ENCODE results near the gene DNASE1L3. TPM values are rescaled to one million over a fixed set of nuclear protein-coding genes. Genes with fewer than 3 reads are reported as not detected.
A peak's percentile ranks its signal among the peaks of the same experiment; 100 is the strongest.
"Not testable (repeated sequence)": the region's sequence is repeated elsewhere in the genome, so short reads cannot be mapped to it uniquely, and the experiment has no call there.

The DNASE1L3 gene, protein sequence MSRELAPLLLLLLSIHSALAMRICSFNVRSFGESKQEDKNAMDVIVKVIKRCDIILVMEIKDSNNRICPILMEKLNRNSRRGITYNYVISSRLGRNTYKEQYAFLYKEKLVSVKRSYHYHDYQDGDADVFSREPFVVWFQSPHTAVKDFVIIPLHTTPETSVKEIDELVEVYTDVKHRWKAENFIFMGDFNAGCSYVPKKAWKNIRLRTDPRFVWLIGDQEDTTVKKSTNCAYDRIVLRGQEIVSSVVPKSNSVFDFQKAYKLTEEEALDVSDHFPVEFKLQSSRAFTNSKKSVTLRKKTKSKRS
- not detected for total RNA-seq

DNA sequence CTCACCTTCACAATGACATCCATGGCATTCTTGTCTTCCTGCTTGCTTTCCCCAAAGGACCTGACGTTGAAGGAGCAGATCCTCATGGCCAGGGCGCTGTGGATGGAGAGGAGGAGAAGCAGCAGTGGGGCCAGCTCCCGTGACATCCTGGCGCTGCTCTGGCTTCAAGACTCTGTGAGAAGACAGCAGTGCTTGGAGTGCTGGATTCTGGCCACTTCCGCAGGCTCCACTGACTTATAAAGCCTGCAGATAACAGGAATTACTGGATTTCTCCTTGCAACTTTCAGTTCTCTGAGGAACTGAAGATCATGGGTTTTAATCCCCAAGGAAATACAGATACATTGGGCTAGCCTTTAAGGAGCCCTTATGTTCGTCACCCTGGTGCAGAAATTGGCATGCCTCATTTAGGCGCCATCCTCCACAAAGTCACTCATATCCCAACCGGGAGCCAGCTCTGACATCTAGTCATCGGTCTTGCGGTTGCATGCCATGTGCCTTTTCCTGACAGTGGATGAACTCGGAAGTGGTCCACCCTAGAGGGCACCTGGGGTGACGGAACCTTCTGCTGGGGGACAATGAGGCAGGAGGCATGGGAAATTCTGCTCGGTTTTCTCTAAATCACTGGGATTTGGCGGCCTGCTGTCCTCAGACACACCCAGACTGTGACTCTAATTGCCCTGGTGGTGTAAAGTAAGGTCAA is at the start of gene DNASE1L3:
DNASE1L3 (minus strand) TSS at position 212 of the 700 bp plus-strand sequence; CDS start at position 146, 66 bp downstream.
- Mint-ChIP-seq H3K4me3 (no peak within 1 kb of the TSS), H3K9me3 (no peaks in the 10 kb centered on the region), H3K27me3 (peaks cover 8 to 10% of the 10 kb centered on the region in 2 donors), H3K27ac (no peak within 1 kb of the TSS), H3K36me3 (no peaks in the 10 kb centered on the region), H3K4me1 (ENCODE audit: low read depth in 2 of 2) (peaks cover 9 to 12% of the 10 kb centered on the region in 2 donors)
- no peak for DNase-seq (ENCODE audit: low spot score)
- ATAC-seq, result no peak

DNA sequence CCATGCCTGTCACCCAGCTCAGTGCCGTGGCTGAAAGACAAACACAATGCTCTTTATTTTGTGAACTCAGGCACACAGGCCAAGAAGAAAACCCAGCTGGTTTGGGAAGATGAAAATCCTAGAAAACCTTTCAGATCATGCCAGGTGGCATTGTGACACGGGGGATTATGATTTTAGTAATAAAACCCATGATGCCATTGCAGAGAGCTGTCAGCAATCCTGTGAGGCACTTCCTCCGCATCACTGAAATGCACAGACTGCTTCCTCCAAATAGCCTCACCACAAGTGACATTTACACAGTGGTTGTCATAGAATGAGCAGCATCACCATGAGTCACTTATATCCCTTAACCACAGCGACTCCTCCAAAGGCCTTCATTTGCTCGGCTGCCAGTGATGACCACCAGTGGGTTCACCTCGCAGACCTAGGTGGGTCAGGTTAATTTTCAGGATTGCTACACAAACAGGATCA is 49.5 kb upstream of the DNASE1L3 start:
- ATAC-seq (peak; percentile 69 to 88), DNase-seq (ENCODE audit: low spot score) (no peak)
- no peaks in the 10 kb centered on the region for H3K9me3 Mint-ChIP-seq
- H3K36me3 Mint-ChIP-seq, result peaks cover 6% of the 10 kb centered on the region
- no peaks in the 10 kb centered on the region for H3K27me3 Mint-ChIP-seq
- H3K27ac Mint-ChIP-seq, result no peak overlapping the region
- no peak overlapping the region for H3K4me3 Mint-ChIP-seq
- H3K4me1 Mint-ChIP-seq (ENCODE audit: low read depth in 2 of 2), result peaks cover 3 to 10% of the 10 kb centered on the region in 2 donors

GRCh38 chr3:58258392-58259055 is 47.8 kb upstream of the DNASE1L3 start:
- peaks cover 3 to 22% of the 10 kb centered on the region in 2 donors for H3K4me1 Mint-ChIP-seq (ENCODE audit: low read depth in 2 of 2)
- H3K27me3 Mint-ChIP-seq, result no peaks in the 10 kb centered on the region
- no peak for DNase-seq (ENCODE audit: low spot score)
- no peak overlapping the region for H3K27ac Mint-ChIP-seq
- ATAC-seq, result no peak
- H3K4me3 Mint-ChIP-seq, result no peak overlapping the region
- H3K9me3 Mint-ChIP-seq, result no peaks in the 10 kb centered on the region
- H3K36me3 Mint-ChIP-seq, result peaks cover 6% of the 10 kb centered on the region

DNA sequence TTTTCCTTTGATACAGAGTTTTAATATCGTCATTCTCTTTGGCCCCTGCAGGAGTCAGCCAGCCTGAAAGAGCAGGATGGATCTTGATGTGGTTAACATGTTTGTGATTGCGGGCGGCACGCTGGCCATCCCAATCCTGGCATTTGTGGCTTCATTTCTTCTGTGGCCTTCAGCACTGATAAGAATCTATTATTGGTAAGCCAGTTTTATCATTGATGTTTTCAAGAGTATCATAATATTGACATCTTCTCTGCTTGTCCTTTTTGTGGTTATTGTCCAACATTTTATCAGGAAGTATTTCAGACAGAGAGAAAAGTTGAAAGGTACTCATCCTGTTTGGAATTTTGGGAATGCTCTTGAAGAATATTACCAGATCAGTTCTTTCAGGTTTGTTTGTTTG is 45.7 kb upstream of the DNASE1L3 start:
- ATAC-seq (no peak), DNase-seq (ENCODE audit: low spot score) (no peak)
- Mint-ChIP-seq H3K9me3 (no peaks in the 10 kb centered on the region), H3K4me1 (ENCODE audit: low read depth in 2 of 2) (peaks cover 12 to 35% of the 10 kb centered on the region in 2 donors), H3K27me3 (no peaks in the 10 kb centered on the region), H3K27ac (no peak overlapping the region), H3K4me3 (no peak overlapping the region), H3K36me3 (peaks cover 6% of the 10 kb centered on the region)

DNA sequence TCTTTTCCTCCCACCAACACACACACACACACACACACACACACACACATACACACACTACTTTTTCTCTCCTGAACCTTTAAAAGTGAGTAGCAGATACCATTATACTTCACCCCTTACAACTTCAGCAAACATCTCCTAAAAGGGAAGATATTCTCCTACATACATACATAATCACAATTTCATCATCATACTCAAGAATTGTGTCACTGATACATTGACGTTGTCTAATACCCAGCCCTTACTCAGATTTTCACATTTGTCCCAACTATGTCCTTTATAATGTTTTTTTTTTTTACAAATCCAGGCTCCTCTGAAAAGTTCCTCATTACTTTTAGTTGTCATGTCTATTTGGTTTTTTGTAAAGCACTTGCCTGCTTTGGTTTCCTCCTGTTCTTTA is 45.3 kb upstream of the DNASE1L3 start:
- peaks cover 6% of the 10 kb centered on the region for H3K36me3 Mint-ChIP-seq
- ATAC-seq (no peak), DNase-seq (ENCODE audit: low spot score) (no peak)
- peaks cover 12 to 35% of the 10 kb centered on the region in 2 donors for H3K4me1 Mint-ChIP-seq (ENCODE audit: low read depth in 2 of 2)
- H3K27ac Mint-ChIP-seq, result no peak overlapping the region
- no peak overlapping the region for H3K4me3 Mint-ChIP-seq
- H3K9me3 Mint-ChIP-seq, result no peaks in the 10 kb centered on the region
- no peaks in the 10 kb centered on the region for H3K27me3 Mint-ChIP-seq

GRCh38 chr3:58254144-58254543 is 43.4 kb upstream of the DNASE1L3 start:
- H3K27me3 Mint-ChIP-seq, result no peaks in the 10 kb centered on the region
- no peak overlapping the region for H3K27ac Mint-ChIP-seq

DNA sequence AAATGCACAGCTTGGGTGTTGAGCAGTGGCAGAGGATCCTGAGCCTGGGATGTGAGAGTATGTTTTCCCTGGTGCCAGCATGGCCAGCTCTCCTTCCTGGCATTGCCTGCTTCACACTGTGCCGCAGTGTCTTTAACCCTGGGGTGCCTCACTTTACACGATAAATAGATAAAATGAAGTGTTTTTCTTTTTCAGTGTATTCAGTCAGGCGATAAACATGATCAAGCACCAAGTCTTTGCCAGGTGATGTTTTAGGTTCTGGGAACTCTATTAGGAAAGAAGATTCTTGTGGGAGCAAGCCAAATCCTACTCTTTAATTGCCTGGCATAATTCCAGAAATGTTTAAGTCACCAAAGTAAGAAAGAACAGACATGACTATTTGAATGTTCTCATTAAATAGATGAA is 40.9 kb upstream of the DNASE1L3 start:
- Mint-ChIP-seq H3K4me3 (no peak overlapping the region), H3K27me3 (no peaks in the 10 kb centered on the region), H3K4me1 (ENCODE audit: low read depth in 2 of 2) (peaks cover 12 to 41% of the 10 kb centered on the region in 2 donors), H3K27ac (no peak overlapping the region), H3K9me3 (no peaks in the 10 kb centered on the region), H3K36me3 (no peaks in the 10 kb centered on the region)
- ATAC-seq (no peak), DNase-seq (ENCODE audit: low spot score) (no peak)

More at GRCh38 chr3:58254144-58254543, 43.4 kb upstream of the DNASE1L3 start:
- no peak for DNase-seq (ENCODE audit: low spot score)
- H3K4me3 Mint-ChIP-seq, result no peak overlapping the region
- H3K36me3 Mint-ChIP-seq, result peaks cover 6% of the 10 kb centered on the region
- no peaks in the 10 kb centered on the region for H3K9me3 Mint-ChIP-seq
- ATAC-seq, result no peak
- peaks cover 12 to 40% of the 10 kb centered on the region in 2 donors for H3K4me1 Mint-ChIP-seq (ENCODE audit: low read depth in 2 of 2)

GRCh38 chr3:58250093-58250707 is 39.4 kb upstream of the DNASE1L3 start:
- no peaks in the 10 kb centered on the region for H3K27me3 Mint-ChIP-seq
- DNase-seq (ENCODE audit: low spot score), result no peak
- H3K9me3 Mint-ChIP-seq, result no peaks in the 10 kb centered on the region
- peaks cover 10 to 30% of the 10 kb centered on the region in 2 donors for H3K4me1 Mint-ChIP-seq (ENCODE audit: low read depth in 2 of 2)
- H3K4me3 Mint-ChIP-seq, result no peak overlapping the region
- ATAC-seq, result no peak
- no peaks in the 10 kb centered on the region for H3K36me3 Mint-ChIP-seq
- no peak overlapping the region for H3K27ac Mint-ChIP-seq

GRCh38 chr3:58249358-58250092 is 38.8 kb upstream of the DNASE1L3 start:
- Mint-ChIP-seq H3K4me1 (ENCODE audit: low read depth in 2 of 2) (peaks cover 10 to 27% of the 10 kb centered on the region in 2 donors), H3K27me3 (no peaks in the 10 kb centered on the region), H3K36me3 (no peaks in the 10 kb centered on the region), H3K9me3 (no peaks in the 10 kb centered on the region), H3K27ac (no peak overlapping the region), H3K4me3 (no peak overlapping the region)
- no peak for ATAC-seq
- DNase-seq (ENCODE audit: low spot score), result no peak

GRCh38 chr3:58246148-58247047 is 35.6 kb upstream of the DNASE1L3 start:
- Mint-ChIP-seq H3K27me3 (no peaks in the 10 kb centered on the region), H3K4me3 (no peak overlapping the region), H3K27ac (no peak overlapping the region), H3K4me1 (ENCODE audit: low read depth in 2 of 2) (peaks cover 3 to 10% of the 10 kb centered on the region in 2 donors), H3K36me3 (no peaks in the 10 kb centered on the region), H3K9me3 (no peaks in the 10 kb centered on the region)
- DNase-seq (ENCODE audit: low spot score) (no peak), ATAC-seq (peak in 1 of 2 donors; percentile 31)

DNA sequence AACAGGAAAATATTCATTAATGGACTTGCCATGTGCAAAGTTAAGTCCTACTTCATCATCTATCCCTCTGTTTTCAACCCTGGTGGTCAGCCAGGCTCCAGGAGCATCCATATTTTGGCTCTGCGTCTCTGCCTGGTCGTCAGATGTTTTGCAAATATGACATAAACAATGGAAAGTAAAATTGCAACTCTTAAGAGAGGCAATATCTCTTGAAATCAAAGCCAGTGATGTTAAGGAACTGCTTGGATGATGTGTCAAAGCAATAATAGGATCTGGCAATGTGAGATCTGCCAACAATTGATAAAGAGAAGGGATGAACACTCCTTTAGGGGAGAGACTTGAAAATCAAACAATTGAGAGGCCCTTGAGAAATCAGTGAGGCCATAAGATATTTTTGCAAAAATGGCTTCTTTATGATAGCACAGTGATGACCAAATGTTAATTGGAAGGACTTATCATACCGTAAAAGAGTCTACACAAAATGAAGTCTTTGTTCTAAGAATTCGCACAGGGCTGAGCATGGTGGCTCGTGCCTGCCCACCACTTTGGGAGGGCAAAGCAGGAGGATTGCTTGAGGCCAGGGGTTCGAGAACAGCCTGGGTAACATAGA is 33.3 kb upstream of the DNASE1L3 start:
- ATAC-seq, result no peak

GRCh38 chr3:58242860-58243259 is 32.1 kb upstream of the DNASE1L3 start:
- DNase-seq (ENCODE audit: low spot score); H3K27ac Mint-ChIP-seq; H3K4me3 Mint-ChIP-seq; ATAC-seq; H3K9me3 Mint-ChIP-seq; H3K36me3 Mint-ChIP-seq; H3K27me3 Mint-ChIP-seq: not testable (repeated sequence)
- peaks cover 10 to 11% of the 10 kb centered on the region in 2 donors for H3K4me1 Mint-ChIP-seq (ENCODE audit: low read depth in 2 of 2)

More for the DNA sequence above, 33.3 kb upstream of the DNASE1L3 start:
- Mint-ChIP-seq H3K27ac (no peak overlapping the region), H3K4me1 (ENCODE audit: low read depth in 2 of 2) (peaks cover 5% of the 10 kb centered on the region in 2 donors), H3K36me3 (no peaks in the 10 kb centered on the region), H3K4me3 (no peak overlapping the region), H3K9me3 (no peaks in the 10 kb centered on the region), H3K27me3 (no peaks in the 10 kb centered on the region)
- no peak for DNase-seq (ENCODE audit: low spot score)

Measured in natural killer cell treated with Interleukin-12 subunit alpha and Interleukin-12 subunit beta and Interleukin-15 and Interleukin-18, amount 100 ng/mL, for 72 hours (primary cell).